ENCODE data around the gene KCNH4.

DNA sequence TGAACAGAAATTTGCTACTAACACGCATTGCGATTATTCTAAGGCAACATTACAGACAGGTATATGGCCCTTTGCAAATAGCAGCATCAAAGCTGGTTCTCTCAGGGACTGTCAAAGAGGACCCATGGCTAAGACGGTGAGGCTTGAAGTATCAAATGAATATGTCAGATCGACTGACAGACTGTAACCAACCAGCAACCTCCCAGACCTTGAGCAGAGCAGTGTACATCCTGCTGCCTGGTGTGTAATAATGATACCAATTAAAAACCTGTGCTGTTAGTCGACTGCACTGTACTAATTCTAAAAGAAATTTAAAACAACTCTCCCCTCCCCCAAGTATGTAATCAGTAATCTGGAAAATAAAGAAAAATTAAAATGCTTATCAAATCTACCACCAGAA, 49.3 kb upstream of the KCNH4 start:
- no peak for TF ChIP-seq POLR2A (IDR thresholded peaks at IDR 0.05; ENCODE audit: low read length)
- no peak for TF ChIP-seq GATA1 (IDR thresholded peaks at IDR 0.05; ENCODE audit: low read depth, low read length)

All from erythroblast (primary cell).